Large intestine (tissue), 12 donors: ENCODE measurements around the gene RDH12. TPM values are rescaled to one million over a fixed set of nuclear protein-coding genes. Genes with fewer than 3 reads are reported as not detected.
"Not testable (repeated sequence)": the region's sequence is repeated elsewhere in the genome, so short reads cannot be mapped to it uniquely, and the experiment has no call there.

Source experiments
- DNase-seq, 2 donors: peaks; one replicate each; pipeline versions ENCODE4 v3.0.0 to v3.0.0-alpha.2; 2013
- H3K27ac ChIP-seq: one replicate; pipeline ENCODE4 v1.5.1; 2013; ENCODE audit warnings: low read length
- H3K27me3 ChIP-seq: 2 replicates; pipeline ENCODE4 v1.6.1; 2013; ENCODE audit warnings: low read length; ENCODE audit not compliant: control insufficient read depth, insufficient read depth
- H3K36me3 ChIP-seq: 2 replicates; pipeline ENCODE4 v1.6.1; 2013; ENCODE audit warnings: low read length; ENCODE audit not compliant: control insufficient read depth, insufficient read depth
- H3K4me1 ChIP-seq: one replicate; pipeline ENCODE4 v1.6.1; 2013; ENCODE audit warnings: low read length; ENCODE audit not compliant: control insufficient read depth, insufficient read depth
- H3K4me3 ChIP-seq: one replicate; pipeline ENCODE4 v1.5.1; 2013; ENCODE audit warnings: low read length
- H3K9me3 ChIP-seq: one replicate; pipeline ENCODE4 v1.6.1; 2013; ENCODE audit warnings: mild to moderate bottlenecking, low read depth, low read length, moderate library complexity; ENCODE audit not compliant: control insufficient read depth
- WGBS: methylation state at CpG from one replicate; pipeline ENCODE4 v1.1.5; 2013; ENCODE audit warnings: low lambda C conversion rate; ENCODE audit not compliant: insufficient coverage; 5-methylcytosine and 5-hydroxymethylcytosine counted together
- long read RNA-seq, 11 donors: transcript quantifications; one replicate each; lab custom pipeline, GENCODE V29; 2026
- polyA plus RNA-seq: library from polyadenylated mRNA; unstranded; fragments of 120-200 nt; gene quantifications from one replicate; pipeline ENCODE4 v1.2.1, GENCODE V29; 2013

RDH12 gene
- polyA plus RNA-seq, result 0.88 TPM
- long read RNA-seq, donor 1, result 0 reads
- long read RNA-seq, donor 2, partial matches to known transcripts, result 0 of 19 reads
- long read RNA-seq, donor 2, other reads (novel, unspliced or antisense), result 19 of 19 reads
- long read RNA-seq, donor 3, result 0 reads
- long read RNA-seq, donor 4, result 0 reads
- long read RNA-seq, donor 5, partial matches to known transcripts, result 5 of 20 reads
- long read RNA-seq, donor 5, other reads (novel, unspliced or antisense), result 15 of 20 reads
- long read RNA-seq, donor 6, result 0 reads
- long read RNA-seq, donor 7, result 0 reads
- long read RNA-seq, donor 8, result 0 reads
- long read RNA-seq, donor 9, result 0 reads
- long read RNA-seq, donor 10, result 0 reads
- long read RNA-seq, donor 11, result 0 reads

GRCh38 chr14:67701492-67701891 lies at the start of gene RDH12:
Gene RDH12 (plus strand): TSS chr14:67701886. CDS start chr14:67722643, 20,757 bp downstream.
- H3K27ac ChIP-seq, DNase-seq, H3K36me3 ChIP-seq, H3K4me1 ChIP-seq, H3K27me3 ChIP-seq, H3K9me3 ChIP-seq, H3K4me3 ChIP-seq: not testable (repeated sequence)
- WGBS, result no CpG with 5 or more reads among the region's 8 CpGs

- no peak overlapping the region for H3K27ac ChIP-seq
- H3K36me3 ChIP-seq, result peaks cover 82% of the 10 kb centered on the region
- no peaks in the 10 kb centered on the region for H3K4me1 ChIP-seq
- H3K9me3 ChIP-seq, result no peaks in the 10 kb centered on the region
- WGBS, result no CpG with 5 or more reads among the region's 1 CpG
- H3K27me3 ChIP-seq, result no peaks in the 10 kb centered on the region
- no peak for DNase-seq
- no peak overlapping the region for H3K4me3 ChIP-seq
These were observed 49.5 kb upstream of the RDH12 start for GRCh38 chr14:67652189-67652588.

- H3K27ac ChIP-seq, result no peak overlapping the region
- H3K4me3 ChIP-seq, result no peak overlapping the region
- DNase-seq, result no peak
- H3K27me3 ChIP-seq, result no peaks in the 10 kb centered on the region
- peaks cover 85% of the 10 kb centered on the region for H3K36me3 ChIP-seq
- no peaks in the 10 kb centered on the region for H3K9me3 ChIP-seq
- no peaks in the 10 kb centered on the region for H3K4me1 ChIP-seq
- no CpG with 5 or more reads among the region's 6 CpGs for WGBS
These were observed 47.9 kb upstream of the RDH12 start for GRCh38 chr14:67653651-67654280.

- Histone ChIP-seq H3K9me3 (no peaks in the 10 kb centered on the region), H3K4me1 (no peaks in the 10 kb centered on the region), H3K27me3 (no peaks in the 10 kb centered on the region), H3K27ac (no peak overlapping the region), H3K36me3 (peaks cover 9% of the 10 kb centered on the region), H3K4me3 (no peak overlapping the region)
- 100% methylated on average over 1 of the region's 4 CpGs for WGBS
- DNase-seq, result no peak
These were observed 38.1 kb upstream of the RDH12 start for GRCh38 chr14:67663633-67664032.

GRCh38 chr14:67665868-67666267 lies 35.8 kb upstream of the RDH12 start:
- Histone ChIP-seq H3K4me3 (no peak overlapping the region), H3K9me3 (no peaks in the 10 kb centered on the region), H3K4me1 (no peaks in the 10 kb centered on the region), H3K36me3 (peaks cover 4% of the 10 kb centered on the region), H3K27ac (no peak overlapping the region), H3K27me3 (no peaks in the 10 kb centered on the region)
- no peak for DNase-seq
- no CpG with 5 or more reads among the region's 2 CpGs for WGBS

GRCh38 chr14:67666750-67667449 lies 34.8 kb upstream of the RDH12 start:
- Histone ChIP-seq H3K4me1 (no peaks in the 10 kb centered on the region), H3K9me3 (no peaks in the 10 kb centered on the region), H3K27me3 (no peaks in the 10 kb centered on the region), H3K4me3 (no peak overlapping the region), H3K27ac (no peak overlapping the region), H3K36me3 (peaks cover 4% of the 10 kb centered on the region)
- DNase-seq, result peak; percentile 17 to 46
- WGBS, result no CpG with 5 or more reads among the region's 1 CpG

GRCh38 chr14:67668559-67668958 lies 33.1 kb upstream of the RDH12 start:
- Histone ChIP-seq H3K9me3 (no peaks in the 10 kb centered on the region), H3K36me3 (peaks cover 4% of the 10 kb centered on the region), H3K27me3 (no peaks in the 10 kb centered on the region), H3K4me1 (peaks cover 6% of the 10 kb centered on the region), H3K27ac (no peak overlapping the region), H3K4me3 (no peak overlapping the region)
- no peak for DNase-seq

- H3K27ac ChIP-seq, result peak overlapping the region; percentile 97
- peaks cover 10% of the 10 kb centered on the region for H3K36me3 ChIP-seq
- no peaks in the 10 kb centered on the region for H3K27me3 ChIP-seq
- peaks cover 2% of the 10 kb centered on the region for H3K9me3 ChIP-seq
- WGBS, result no CpG with 5 or more reads among the region's 5 CpGs
- DNase-seq, result no peak
- H3K4me1 ChIP-seq, result peaks cover 12% of the 10 kb centered on the region
- peak overlapping the region; percentile 94 for H3K4me3 ChIP-seq
These were observed 28.2 kb upstream of the RDH12 start for GRCh38 chr14:67673451-67673850.

GRCh38 chr14:67674139-67674479 lies 27.6 kb upstream of the RDH12 start:
- H3K4me1 ChIP-seq, result peaks cover 12% of the 10 kb centered on the region
- DNase-seq, result peak; percentile 68 to 78
- no CpG with 5 or more reads among the region's 25 CpGs for WGBS
- peak overlapping the region; percentile 94 for H3K4me3 ChIP-seq
- peaks cover 13% of the 10 kb centered on the region for H3K36me3 ChIP-seq
- no peaks in the 10 kb centered on the region for H3K27me3 ChIP-seq
- H3K9me3 ChIP-seq, result peaks cover 2% of the 10 kb centered on the region
- peak overlapping the region; percentile 97 for H3K27ac ChIP-seq

- DNase-seq, result peak; percentile 77 to 94
- no CpG with 5 or more reads among the region's 87 CpGs for WGBS
- peak within 1 kb of the TSS; percentile 97 for H3K27ac ChIP-seq
- H3K36me3 ChIP-seq, result peaks cover 12% of the 10 kb centered on the region
- no peaks in the 10 kb centered on the region for H3K27me3 ChIP-seq
- peaks cover 12% of the 10 kb centered on the region for H3K4me1 ChIP-seq
- peak within 1 kb of the TSS; percentile 94 for H3K4me3 ChIP-seq
- peaks cover 2% of the 10 kb centered on the region for H3K9me3 ChIP-seq
These were observed 27.0 kb upstream of the RDH12 start, which contains the start of gene VTI1B for GRCh38 chr14:67674480-67675218. Gene VTI1B (minus strand): TSS chr14:67674632. CDS start chr14:67674489, 143 bp downstream.
